Esophagus muscularis mucosa (tissue), 4 donors: Measurements from ENCODE around the gene TPSAB1. TPM values are rescaled to one million over a fixed set of nuclear protein-coding genes. Genes with fewer than 3 reads are reported as not detected.
"Not testable (repeated sequence)": the region's sequence is repeated elsewhere in the genome, so short reads cannot be mapped to it uniquely, and the experiment has no call there.

ENCODE experiments used
- DNase-seq: peaks from one replicate; pipeline ENCODE4 v3.0.0-alpha.2; 2017; ENCODE audit errors: extremely low spot score
- H3K27ac ChIP-seq, 4 donors: fragments of 200-600 bp; sonication (generic); replicated peaks in 1 of 4; 1 replicate in 3 of 4; 2 replicates in 1 of 4; pipeline ENCODE4 v1.5.1; 2016 to 2019; ENCODE audit warnings: mild to moderate bottlenecking in 1 of 4
- H3K27me3 ChIP-seq, 4 donors: fragments of 200-600 bp; sonication (generic); one replicate each; pipeline versions ENCODE4 v1.5.1 to v1.6.0; 2016 to 2019
- H3K36me3 ChIP-seq, 4 donors: fragments of 200-600 bp; sonication (generic); one replicate each; pipeline ENCODE4 v1.5.1; 2016 to 2019
- H3K4me1 ChIP-seq, 4 donors: fragments of 200-600 bp; sonication (generic); one replicate each; pipeline ENCODE4 v1.5.1; 2016 to 2019
- H3K4me3 ChIP-seq, 4 donors: fragments of 200-600 bp; sonication (generic); 1 replicate in 2 of 4; 2 replicates in 2 of 4; pipeline ENCODE4 v1.5.1; 2016 to 2019; ENCODE audit warnings: mild to moderate bottlenecking in 4 of 4, moderate library complexity in 1 of 4
- H3K9me3 ChIP-seq, 4 donors: fragments of 200-600 bp; sonication (generic); 1 replicate in 3 of 4; 2 replicates in 1 of 4; pipeline ENCODE4 v1.5.1; 2016 to 2019
- CTCF ChIP-seq, 3 experiments: fragments of 200-600 bp in 2 of 3; fragments of 450-650 bp in 1 of 3; sonication (generic) in 2 of 3; IDR thresholded peaks; one replicate each; pipeline ENCODE4 v1.5.1; 2017 to 2019; ENCODE audit warnings: antibody characterized with exemption in 3 of 3, mild to moderate bottlenecking in 2 of 3, moderate library complexity in 1 of 3
- EP300 ChIP-seq: sonication (generic); formaldehyde crosslinking; IDR thresholded peaks from one replicate; pipeline ENCODE4 v1.6.1; 2017; ENCODE audit warnings: antibody characterized with exemption
- POLR2A ChIP-seq: fragments of 450-650 bp; IDR thresholded peaks from one replicate; pipeline ENCODE4 v1.6.1; 2017; ENCODE audit warnings: antibody characterized with exemption, moderate library complexity, mild to moderate bottlenecking, low read depth
- POLR2AphosphoS5 ChIP-seq, 2 donors: sonication (generic); formaldehyde crosslinking; IDR thresholded peaks; one replicate each; pipeline ENCODE4 v1.6.1; 2017; ENCODE audit warnings: antibody characterized with exemption in 2 of 2
- WGBS: methylation state at CpG from one replicate; pipeline ENCODE4 v1.1.5; 2018; 5-methylcytosine and 5-hydroxymethylcytosine counted together
- intact Hi-C: fragments of 100-400 bp; cut with DNase I; formaldehyde crosslinking; loops from one replicate; pipeline ENCODE4 v1.15.1; 2023
- total RNA-seq, 4 donors: library from RNA; depleted of rRNA; stranded (reverse); fragments of >200 nt; gene quantifications; one replicate each; pipeline versions ENCODE4 v1.1.0 to v1.2.1, GENCODE V29; 2016

The TPSAB1 gene
- total RNA-seq, 4 donors from 2014 or later = 15.6 to 237 (median 126) TPM

DNA sequence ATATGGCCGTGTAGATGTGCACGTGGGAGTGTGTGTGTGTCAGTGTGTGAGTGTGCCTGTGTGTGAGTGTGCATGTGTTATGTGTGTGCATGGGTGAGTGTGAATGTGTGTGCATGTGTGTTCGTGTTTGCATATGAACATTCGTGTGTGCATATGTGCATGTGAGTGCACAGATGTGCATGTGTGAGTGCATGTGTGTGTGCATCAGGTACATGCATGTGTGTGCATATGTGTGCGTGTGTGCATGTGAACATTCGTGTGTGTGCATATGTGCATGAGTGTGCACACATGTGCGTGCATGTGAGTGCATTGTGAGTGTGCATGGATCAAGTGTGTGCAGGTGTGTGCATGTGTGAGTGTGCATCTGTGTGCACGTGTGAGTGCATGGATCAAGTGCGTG lies 2.5 kb upstream of the TPSAB1 start:
- intact Hi-C loops = no loop called here
- 72% methylated on average over 9 of the region's 9 CpGs for WGBS
- Histone ChIP-seq H3K4me1 (no peaks in the 10 kb centered on the region), H3K27me3 (peaks cover 0 to 21% (median 0%) of the 10 kb centered on the region in 4 donors), H3K9me3 (no peaks in the 10 kb centered on the region), H3K27ac (no peak overlapping the region), H3K4me3 (no peak overlapping the region), H3K36me3 (no peaks in the 10 kb centered on the region)
- TF ChIP-seq POLR2AphosphoS5 (IDR thresholded peaks at IDR 0.05) = no peak
- no peak for TF ChIP-seq CTCF (IDR thresholded peaks at IDR 0.05)
- TF ChIP-seq POLR2A = no peak
- no peak for TF ChIP-seq EP300
- no peak for DNase-seq

GRCh38 chr16:1238909-1239308 lies 1.6 kb upstream of the TPSAB1 start:
- DNase-seq, H3K36me3 ChIP-seq, H3K9me3 ChIP-seq, H3K4me3 ChIP-seq, intact Hi-C loops, H3K27ac ChIP-seq, H3K4me1 ChIP-seq: not testable (repeated sequence)
- peaks cover 0 to 23% (median 0%) of the 10 kb centered on the region in 4 donors for H3K27me3 ChIP-seq
- 63% methylated on average over 6 of the region's 23 CpGs for WGBS

GRCh38 chr16:1239575-1239974 lies 930 bp upstream of the TPSAB1 start:
- DNase-seq, H3K4me3 ChIP-seq, H3K27ac ChIP-seq, H3K4me1 ChIP-seq, H3K9me3 ChIP-seq, intact Hi-C loops, H3K36me3 ChIP-seq: not testable (repeated sequence)
- peaks cover 0 to 30% (median 0%) of the 10 kb centered on the region in 4 donors for H3K27me3 ChIP-seq
- WGBS = 88% methylated on average over 6 of the region's 9 CpGs

DNA sequence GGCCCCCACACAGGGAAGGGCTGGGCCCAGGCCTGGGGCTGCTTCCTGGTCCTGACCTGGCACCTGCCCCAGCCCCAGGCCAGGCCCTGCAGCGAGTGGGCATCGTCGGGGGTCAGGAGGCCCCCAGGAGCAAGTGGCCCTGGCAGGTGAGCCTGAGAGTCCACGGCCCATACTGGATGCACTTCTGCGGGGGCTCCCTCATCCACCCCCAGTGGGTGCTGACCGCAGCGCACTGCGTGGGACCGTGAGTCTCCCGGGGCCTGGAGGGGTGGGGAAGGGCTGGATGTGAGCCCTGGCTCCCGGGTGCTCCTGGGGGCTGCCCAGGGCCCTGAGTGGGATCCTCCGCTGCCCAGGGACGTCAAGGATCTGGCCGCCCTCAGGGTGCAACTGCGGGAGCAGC lies 576 bp downstream of the TPSAB1 start:
- DNase-seq, H3K9me3 ChIP-seq, H3K27ac ChIP-seq, H3K4me1 ChIP-seq, H3K4me3 ChIP-seq, H3K36me3 ChIP-seq, intact Hi-C loops: not testable (repeated sequence)
- WGBS = no CpG with 5 or more reads among the region's 15 CpGs
- H3K27me3 ChIP-seq = peaks cover 0 to 45% (median 0%) of the 10 kb centered on the region in 4 donors

- intact Hi-C loops, DNase-seq, H3K36me3 ChIP-seq, H3K4me1 ChIP-seq, H3K27ac ChIP-seq, H3K4me3 ChIP-seq, H3K9me3 ChIP-seq: not testable (repeated sequence)
- 90% methylated on average over 5 of the region's 11 CpGs for WGBS
- peaks cover 0 to 58% (median 0%) of the 10 kb centered on the region in 4 donors for H3K27me3 ChIP-seq
These were observed 2.9 kb downstream of the TPSAB1 start for GRCh38 chr16:1243363-1243762.

DNA sequence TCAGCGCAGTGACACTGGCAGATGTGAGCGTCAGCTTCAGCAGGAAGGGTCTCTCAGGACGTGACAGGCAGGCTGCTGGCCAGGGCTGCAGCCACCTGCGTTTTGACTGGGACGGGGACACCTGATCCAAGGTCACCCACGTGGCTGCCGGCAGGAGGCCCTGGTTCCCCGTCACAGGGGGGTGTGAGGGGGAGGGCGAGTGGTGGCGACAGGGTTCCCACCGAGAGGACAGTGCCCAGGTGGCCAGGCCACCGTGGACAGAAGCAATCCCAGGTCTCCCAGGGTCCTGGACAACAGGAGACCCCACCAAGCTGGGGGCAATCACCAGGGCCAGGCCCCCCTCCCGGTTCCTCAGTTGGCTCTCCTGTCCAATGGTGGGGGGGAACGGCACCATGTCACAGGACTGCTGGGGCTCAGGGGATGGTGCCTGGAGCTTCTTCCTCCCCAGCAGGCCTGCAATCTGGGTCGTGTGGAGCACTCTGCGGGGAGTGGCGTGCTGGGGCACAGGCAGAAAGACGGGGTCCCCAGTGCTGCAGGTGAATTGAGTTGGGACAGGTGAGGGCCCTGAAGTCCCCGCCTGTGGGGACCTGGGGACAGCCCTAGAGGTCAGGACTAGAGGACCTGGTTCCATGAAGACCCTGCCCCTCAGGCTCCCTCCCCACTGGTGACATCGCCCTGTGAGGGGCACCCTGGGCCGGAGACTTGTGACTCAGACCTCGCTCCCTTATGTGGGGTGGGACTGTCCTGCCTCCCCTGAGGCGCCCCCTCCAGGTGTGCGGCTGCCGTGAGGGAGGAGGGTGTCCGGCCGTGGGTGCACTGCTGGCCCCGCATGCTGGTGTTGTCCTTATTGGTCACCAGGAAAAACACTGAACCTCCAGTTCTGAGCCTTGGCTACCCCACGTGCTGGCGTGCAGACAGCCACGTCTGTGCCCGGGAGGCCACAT lies 3.7 kb downstream of the TPSAB1 start:
- H3K9me3 ChIP-seq, H3K4me1 ChIP-seq, H3K36me3 ChIP-seq, DNase-seq, H3K27ac ChIP-seq, H3K4me3 ChIP-seq, intact Hi-C loops: not testable (repeated sequence)
- 70% methylated on average over 4 of the region's 32 CpGs for WGBS
- H3K27me3 ChIP-seq = peaks cover 0 to 57% (median 0%) of the 10 kb centered on the region in 4 donors

- H3K4me3 ChIP-seq = no peak overlapping the region
- WGBS = 69% methylated on average over 12 of the region's 12 CpGs
- no peak for DNase-seq
- peaks cover 0 to 51% (median 0%) of the 10 kb centered on the region in 4 donors for H3K27me3 ChIP-seq
- TF ChIP-seq POLR2AphosphoS5 (IDR thresholded peaks at IDR 0.05) (no peak), EP300 (no peak)
- intact Hi-C loops = no loop called here
- peaks cover 0 to 4% (median 2%) of the 10 kb centered on the region in 4 donors for H3K4me1 ChIP-seq
- H3K9me3 ChIP-seq = no peaks in the 10 kb centered on the region
- no peak overlapping the region for H3K27ac ChIP-seq
- no peaks in the 10 kb centered on the region for H3K36me3 ChIP-seq
These were observed 4.4 kb downstream of the TPSAB1 start for GRCh38 chr16:1244881-1245280.
